HEK293 (cell line): Measurements from ENCODE around the gene FANCF.
A peak's percentile ranks its signal among the peaks of the same experiment; 100 is the strongest.

ENCODE experiments used
- CTCF ChIP-seq: fragments of 450-650 bp; formaldehyde crosslinking; IDR thresholded peaks from 2 replicates; pipeline ENCODE4 v1.5.1; 2016; ENCODE audit warnings: missing biosample characterization, missing genetic modification characterization
- MYNN ChIP-seq: fragments of 450-650 bp; formaldehyde crosslinking; IDR thresholded peaks from 2 replicates; pipeline ENCODE4 v1.5.1; 2016; ENCODE audit warnings: missing biosample characterization, missing genetic modification characterization, borderline replicate concordance
- PBX3 ChIP-seq: sonication (generic); formaldehyde crosslinking; IDR thresholded peaks from 2 replicates; pipeline ENCODE4 v1.8.1; 2022; ENCODE audit warnings: mild to moderate bottlenecking, moderate library complexity, missing genetic modification reagents
- SP2 ChIP-seq: fragments of 450-650 bp; formaldehyde crosslinking; IDR thresholded peaks from 2 replicates; pipeline ENCODE4 v1.5.1; 2016; ENCODE audit warnings: missing biosample characterization, missing genetic modification characterization
- TRIM28 ChIP-seq: IDR thresholded peaks from 2 replicates; pipeline ENCODE4 v1.6.1; 2011; ENCODE audit warnings: low read length, control low read depth, borderline replicate concordance
- ZNF16 ChIP-seq: fragments of 450-650 bp; formaldehyde crosslinking; IDR thresholded peaks from 2 replicates; pipeline ENCODE4 v1.5.1; 2016; ENCODE audit warnings: low read depth, missing biosample characterization, missing genetic modification characterization
- ZNF37A ChIP-seq: fragments of 450-650 bp; IDR thresholded peaks from 2 replicates; pipeline ENCODE4 v1.5.1; 2018; ENCODE audit warnings: missing biosample characterization, missing genetic modification characterization
- ZNF48 ChIP-seq: fragments of 450-650 bp; formaldehyde crosslinking; IDR thresholded peaks from 2 replicates; pipeline ENCODE4 v1.5.1; 2016; ENCODE audit warnings: missing biosample characterization, missing genetic modification characterization
- ZNF629 ChIP-seq: fragments of 450-650 bp; formaldehyde crosslinking; IDR thresholded peaks from 2 replicates; pipeline ENCODE4 v1.5.1; 2017; ENCODE audit warnings: missing biosample characterization, missing genetic modification characterization
- ZNF791 ChIP-seq: fragments of 450-650 bp; formaldehyde crosslinking; IDR thresholded peaks from 2 replicates; pipeline ENCODE4 v1.5.1; 2016; ENCODE audit warnings: missing biosample characterization, missing genetic modification characterization
- TF ChIP-seq, protein P1 (sequence below): fragments of 450-650 bp; formaldehyde crosslinking; conservative IDR thresholded peaks from 2 replicates; pipeline ENCODE4 v1.5.1; 2016; ENCODE audit warnings: low read depth, missing biosample characterization, missing genetic modification characterization
- TF ChIP-seq, protein P2 (sequence below): fragments of 450-650 bp; formaldehyde crosslinking; IDR thresholded peaks from 2 replicates; pipeline ENCODE4 v1.5.1; 2016; ENCODE audit warnings: missing biosample characterization, missing genetic modification characterization, borderline replicate concordance

- no peak for TF ChIP-seq ZNF16 (tag by site-specific recombination)
- no peak for TF ChIP-seq CTCF (tag by site-specific recombination)
- TF ChIP-seq, protein P1, sequence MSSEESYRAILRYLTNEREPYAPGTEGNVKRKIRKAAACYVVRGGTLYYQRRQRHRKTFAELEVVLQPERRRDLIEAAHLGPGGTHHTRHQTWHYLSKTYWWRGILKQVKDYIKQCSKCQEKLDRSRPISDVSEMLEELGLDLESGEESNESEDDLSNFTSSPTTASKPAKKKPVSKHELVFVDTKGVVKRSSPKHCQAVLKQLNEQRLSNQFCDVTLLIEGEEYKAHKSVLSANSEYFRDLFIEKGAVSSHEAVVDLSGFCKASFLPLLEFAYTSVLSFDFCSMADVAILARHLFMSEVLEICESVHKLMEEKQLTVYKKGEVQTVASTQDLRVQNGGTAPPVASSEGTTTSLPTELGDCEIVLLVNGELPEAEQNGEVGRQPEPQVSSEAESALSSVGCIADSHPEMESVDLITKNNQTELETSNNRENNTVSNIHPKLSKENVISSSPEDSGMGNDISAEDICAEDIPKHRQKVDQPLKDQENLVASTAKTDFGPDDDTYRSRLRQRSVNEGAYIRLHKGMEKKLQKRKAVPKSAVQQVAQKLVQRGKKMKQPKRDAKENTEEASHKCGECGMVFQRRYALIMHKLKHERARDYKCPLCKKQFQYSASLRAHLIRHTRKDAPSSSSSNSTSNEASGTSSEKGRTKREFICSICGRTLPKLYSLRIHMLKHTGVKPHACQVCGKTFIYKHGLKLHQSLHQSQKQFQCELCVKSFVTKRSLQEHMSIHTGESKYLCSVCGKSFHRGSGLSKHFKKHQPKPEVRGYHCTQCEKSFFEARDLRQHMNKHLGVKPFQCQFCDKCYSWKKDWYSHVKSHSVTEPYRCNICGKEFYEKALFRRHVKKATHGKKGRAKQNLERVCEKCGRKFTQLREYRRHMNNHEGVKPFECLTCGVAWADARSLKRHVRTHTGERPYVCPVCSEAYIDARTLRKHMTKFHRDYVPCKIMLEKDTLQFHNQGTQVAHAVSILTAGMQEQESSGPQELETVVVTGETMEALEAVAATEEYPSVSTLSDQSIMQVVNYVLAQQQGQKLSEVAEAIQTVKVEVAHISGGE (tag by site-specific recombination), result peak; percentile 62
- TF ChIP-seq MYNN (tag by site-specific recombination), result peak; percentile 96
- peak; percentile 83 for TF ChIP-seq ZNF629 (tag by site-specific recombination)
- TF ChIP-seq ZNF48 (tag by site-specific recombination), result no peak
- TF ChIP-seq SP2, result peak; percentile 86
- TF ChIP-seq ZNF37A (tag by site-specific recombination), result no peak
- no peak; the same call in 1 of the 2 replicates for TF ChIP-seq TRIM28
- no peak for TF ChIP-seq ZNF791 (tag by site-specific recombination)
- peak; percentile 61; the same call in 1 of the 2 replicates for TF ChIP-seq PBX3 (CRISPR knock-in tag)
- TF ChIP-seq, protein P2, sequence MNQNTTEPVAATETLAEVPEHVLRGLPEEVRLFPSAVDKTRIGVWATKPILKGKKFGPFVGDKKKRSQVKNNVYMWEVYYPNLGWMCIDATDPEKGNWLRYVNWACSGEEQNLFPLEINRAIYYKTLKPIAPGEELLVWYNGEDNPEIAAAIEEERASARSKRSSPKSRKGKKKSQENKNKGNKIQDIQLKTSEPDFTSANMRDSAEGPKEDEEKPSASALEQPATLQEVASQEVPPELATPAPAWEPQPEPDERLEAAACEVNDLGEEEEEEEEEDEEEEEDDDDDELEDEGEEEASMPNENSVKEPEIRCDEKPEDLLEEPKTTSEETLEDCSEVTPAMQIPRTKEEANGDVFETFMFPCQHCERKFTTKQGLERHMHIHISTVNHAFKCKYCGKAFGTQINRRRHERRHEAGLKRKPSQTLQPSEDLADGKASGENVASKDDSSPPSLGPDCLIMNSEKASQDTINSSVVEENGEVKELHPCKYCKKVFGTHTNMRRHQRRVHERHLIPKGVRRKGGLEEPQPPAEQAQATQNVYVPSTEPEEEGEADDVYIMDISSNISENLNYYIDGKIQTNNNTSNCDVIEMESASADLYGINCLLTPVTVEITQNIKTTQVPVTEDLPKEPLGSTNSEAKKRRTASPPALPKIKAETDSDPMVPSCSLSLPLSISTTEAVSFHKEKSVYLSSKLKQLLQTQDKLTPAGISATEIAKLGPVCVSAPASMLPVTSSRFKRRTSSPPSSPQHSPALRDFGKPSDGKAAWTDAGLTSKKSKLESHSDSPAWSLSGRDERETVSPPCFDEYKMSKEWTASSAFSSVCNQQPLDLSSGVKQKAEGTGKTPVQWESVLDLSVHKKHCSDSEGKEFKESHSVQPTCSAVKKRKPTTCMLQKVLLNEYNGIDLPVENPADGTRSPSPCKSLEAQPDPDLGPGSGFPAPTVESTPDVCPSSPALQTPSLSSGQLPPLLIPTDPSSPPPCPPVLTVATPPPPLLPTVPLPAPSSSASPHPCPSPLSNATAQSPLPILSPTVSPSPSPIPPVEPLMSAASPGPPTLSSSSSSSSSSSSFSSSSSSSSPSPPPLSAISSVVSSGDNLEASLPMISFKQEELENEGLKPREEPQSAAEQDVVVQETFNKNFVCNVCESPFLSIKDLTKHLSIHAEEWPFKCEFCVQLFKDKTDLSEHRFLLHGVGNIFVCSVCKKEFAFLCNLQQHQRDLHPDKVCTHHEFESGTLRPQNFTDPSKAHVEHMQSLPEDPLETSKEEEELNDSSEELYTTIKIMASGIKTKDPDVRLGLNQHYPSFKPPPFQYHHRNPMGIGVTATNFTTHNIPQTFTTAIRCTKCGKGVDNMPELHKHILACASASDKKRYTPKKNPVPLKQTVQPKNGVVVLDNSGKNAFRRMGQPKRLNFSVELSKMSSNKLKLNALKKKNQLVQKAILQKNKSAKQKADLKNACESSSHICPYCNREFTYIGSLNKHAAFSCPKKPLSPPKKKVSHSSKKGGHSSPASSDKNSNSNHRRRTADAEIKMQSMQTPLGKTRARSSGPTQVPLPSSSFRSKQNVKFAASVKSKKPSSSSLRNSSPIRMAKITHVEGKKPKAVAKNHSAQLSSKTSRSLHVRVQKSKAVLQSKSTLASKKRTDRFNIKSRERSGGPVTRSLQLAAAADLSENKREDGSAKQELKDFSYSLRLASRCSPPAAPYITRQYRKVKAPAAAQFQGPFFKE (tag by site-specific recombination), result no peak
Observed at GRCh38 chr11:22625448-22626287, at the start of gene FANCF.
